Neural progenitor cell (in vitro differentiated cells): ENCODE results near the gene ARHGAP8.

ENCODE experiments used
- CTCF ChIP-seq: fragments of 200-600 bp; sonication (generic); IDR thresholded peaks from 2 replicates; pipeline ENCODE4 v1.5.1; 2017; ENCODE audit warnings: antibody characterized with exemption, mild to moderate bottlenecking
- EZH2 ChIP-seq: fragments of 200-600 bp; sonication (generic); IDR thresholded peaks from 2 replicates; pipeline ENCODE4 v1.6.1; 2017; ENCODE audit warnings: antibody characterized with exemption, mild to moderate bottlenecking, moderate library complexity
- EZH2phosphoT487 ChIP-seq: fragments of 200-600 bp; sonication (generic); IDR thresholded peaks from 2 replicates; pipeline ENCODE4 v1.6.1; 2017; ENCODE audit warnings: antibody characterized with exemption

GRCh38 chr22:44878483-44879300, 126.3 kb downstream of the ARHGAP8 start:
- TF ChIP-seq EZH2, result no peak
- TF ChIP-seq CTCF, result no peak
- no peak for TF ChIP-seq EZH2phosphoT487
